Adrenal gland (tissue), 12 donors: ENCODE measurements around the gene PELI1. TPM values are rescaled to one million over a fixed set of nuclear protein-coding genes. Genes with fewer than 3 reads are reported as not detected.

Source experiments
- DNase-seq, 7 donors: peaks; one replicate each; pipeline ENCODE4 v3.0.0-alpha.2; 2019 to 2020
- H3K27ac ChIP-seq, 5 donors: fragments of 200-600 bp; sonication (generic) in 4 of 5; 1 replicate in 3 of 5; 2 replicates in 2 of 5; pipeline versions ENCODE4 v1.5.1 to v1.8.0; 2016 to 2020; ENCODE audit warnings: mild to moderate bottlenecking in 1 of 5
- H3K27me3 ChIP-seq: fragments of 200-600 bp; 2 replicates; pipeline ENCODE4 v1.8.0; 2021
- H3K36me3 ChIP-seq, 2 donors: fragments of 200-600 bp; replicated peaks in 1 of 2; 1 replicate in 1 of 2; 2 replicates in 1 of 2; pipeline versions ENCODE4 v1.5.1 to v1.8.0; 2018 to 2022
- H3K4me1 ChIP-seq, 2 donors: fragments of 200-600 bp; replicated peaks in 1 of 2; 1 replicate in 1 of 2; 2 replicates in 1 of 2; pipeline versions ENCODE4 v1.5.1 to v1.8.0; 2018 to 2021
- H3K4me3 ChIP-seq, 4 donors: fragments of 200-600 bp; sonication (generic) in 3 of 4; one replicate each; pipeline ENCODE4 v1.5.1; 2016 to 2018
- H3K9me3 ChIP-seq, 3 donors: fragments of 200-600 bp; sonication (generic) in 1 of 3; replicated peaks in 1 of 3; 1 replicate in 2 of 3; 2 replicates in 1 of 3; pipeline versions ENCODE4 v1.5.1 to v1.8.0; 2016 to 2021
- CTCF ChIP-seq, 6 experiments: fragments of 450-650 bp in 4 of 6; fragments of 200-600 bp in 2 of 6; sonication (generic) in 1 of 6; IDR thresholded peaks; 1 replicate in 5 of 6; 2 replicates in 1 of 6; pipeline versions ENCODE4 v1.5.1 to v1.8.0; 2016 to 2021; ENCODE audit warnings: antibody characterized with exemption in 6 of 6, mild to moderate bottlenecking in 2 of 6, moderate library complexity in 1 of 6
- POLR2A ChIP-seq, 2 donors: fragments of 450-650 bp; IDR thresholded peaks; one replicate each; pipeline ENCODE4 v1.6.1; 2017; ENCODE audit warnings: antibody characterized with exemption in 2 of 2, mild to moderate bottlenecking in 2 of 2, moderate library complexity in 1 of 2
- WGBS, 4 donors: extraction: QIAGEN DNeasy Blood & Tissue Kit in 2 of 4; methylation state at CpG; one replicate each; pipeline versions ENCODE4 v1.1.5 to v1.1.7; 2013 to 2017; 5-methylcytosine and 5-hydroxymethylcytosine counted together
- intact Hi-C, 2 donors: fragments of 100-400 bp; cut with DNase I; formaldehyde crosslinking; loops; one replicate each; pipeline versions ENCODE4 v1.14.1 to v1.15.0; 2022 to 2023
- polyA plus RNA-seq, 3 donors: library from polyadenylated mRNA; stranded (reverse); fragments of 200-250 nt in 2 of 3; fragments of 350-450 nt in 1 of 3; fragmentation: Illumina TruSeq in 1 of 3; extraction: RNeasy Lipid Tissue Mini Kit (QIAGEN cat#74804) in 1 of 3; gene quantifications; one replicate each; pipeline ENCODE4 v1.2.3, GENCODE V29; 2013 to 2014
- total RNA-seq, 9 donors: library from RNA; depleted of rRNA in 4 of 9; stranded (reverse); fragments of >200 nt in 4 of 9; fragments of 120-200 nt in 1 of 9; fragmentation: NEBNext Ultra II Directional in 1 of 9; extraction: Animal tissue kit (Norgen Biotek cat#: 25700) in 1 of 9; gene quantifications; one replicate each; pipeline versions ENCODE4 v1.1.0 to v1.2.4, GENCODE V29; 2013 to 2023
- donor health status: healthy with polysubstance abuse.
- donor health status: Bipolar disorder and iron deficiency.
- donor health status: DM: yes; HTN: yes; CAD: no.
- donor health status: DM: no; HTN: no; CAD: no.
- donor health status: DM: no; HTN: no; CAD: no.
- donor health status: DM: yes; HTN: yes; CAD: no.

PELI1 gene
- total and polyA plus RNA-seq, 12 donors, result 6.3 to 32.9 (median 13.7) TPM

GRCh38 chr2:64062840-64063239 is 81.4 kb downstream of the PELI1 start:
- peaks cover 0 to 9% of the 10 kb centered on the region in 2 donors for H3K4me1 ChIP-seq
- intact Hi-C loops, result no loop called here
- DNase-seq, result no peak
- no peaks in the 10 kb centered on the region for H3K27me3 ChIP-seq
- H3K4me3 ChIP-seq, result no peak overlapping the region
- no peak overlapping the region for H3K27ac ChIP-seq
- TF ChIP-seq POLR2A (IDR thresholded peaks at IDR 0.05) (no peak), CTCF (IDR thresholded peaks at IDR 0.05) (no peak)
- no peaks in the 10 kb centered on the region for H3K9me3 ChIP-seq
- H3K36me3 ChIP-seq, result no peaks in the 10 kb centered on the region

GRCh38 chr2:64059270-64059669 is 85.0 kb downstream of the PELI1 start:
- no peak overlapping the region for H3K4me3 ChIP-seq
- H3K36me3 ChIP-seq, result no peaks in the 10 kb centered on the region
- intact Hi-C loops, result loop anchor here in 1 of 2 donors (10.0 kb wide), 1 partner anchor 266 kb away; no protein-coding TSS in a partner anchor
- H3K4me1 ChIP-seq, result peaks cover 0 to 3% of the 10 kb centered on the region in 2 donors
- TF ChIP-seq POLR2A (IDR thresholded peaks at IDR 0.05) (no peak), CTCF (IDR thresholded peaks at IDR 0.05) (no peak)
- no peak overlapping the region for H3K27ac ChIP-seq
- no peaks in the 10 kb centered on the region for H3K27me3 ChIP-seq
- no peaks in the 10 kb centered on the region for H3K9me3 ChIP-seq
- DNase-seq, result no peak

- WGBS, 4 donors, result 75 to 80% (median 79%) methylated on average over 2 of the region's 2 CpGs
- Histone ChIP-seq H3K36me3 (no peaks in the 10 kb centered on the region), H3K4me1 (no peaks in the 10 kb centered on the region), H3K27ac (no peak overlapping the region), H3K4me3 (no peak overlapping the region), H3K9me3 (no peaks in the 10 kb centered on the region), H3K27me3 (no peaks in the 10 kb centered on the region)
- intact Hi-C loops, result loop anchor here in 1 of 2 donors (10.0 kb wide), 1 partner anchor 269 kb away; no protein-coding TSS in a partner anchor
- TF ChIP-seq CTCF (IDR thresholded peaks at IDR 0.05) (no peak), POLR2A (IDR thresholded peaks at IDR 0.05) (no peak)
- DNase-seq, result no peak
Observed at GRCh38 chr2:64056021-64056420, 88.2 kb downstream of the PELI1 start.

GRCh38 chr2:64054161-64054915 is 89.9 kb downstream of the PELI1 start:
- no peak overlapping the region for H3K27ac ChIP-seq
- H3K27me3 ChIP-seq, result no peaks in the 10 kb centered on the region
- no peak overlapping the region for H3K4me3 ChIP-seq
- H3K36me3 ChIP-seq, result no peaks in the 10 kb centered on the region
- TF ChIP-seq CTCF (IDR thresholded peaks at IDR 0.05), result no peak
- TF ChIP-seq POLR2A (IDR thresholded peaks at IDR 0.05), result no peak
- intact Hi-C loops, result loop anchor here (5.0 to 10.0 kb wide), 2 partner anchors 270 to 273 kb away; no protein-coding TSS in a partner anchor
- WGBS, 4 donors, result 70 to 80% (median 72%) methylated on average over 4 of the region's 4 CpGs
- peaks cover 0 to 3% of the 10 kb centered on the region in 2 donors for H3K4me1 ChIP-seq
- DNase-seq, result no peak
- H3K9me3 ChIP-seq, result no peaks in the 10 kb centered on the region
